Measurements from ENCODE around the gene GRID1. TPM values are rescaled to one million over a fixed set of nuclear protein-coding genes. Genes with fewer than 3 reads are reported as not detected.

The GRID1 gene
- total RNA-seq, 1 experiment from 2014 or later = 5.6 TPM

DNA sequence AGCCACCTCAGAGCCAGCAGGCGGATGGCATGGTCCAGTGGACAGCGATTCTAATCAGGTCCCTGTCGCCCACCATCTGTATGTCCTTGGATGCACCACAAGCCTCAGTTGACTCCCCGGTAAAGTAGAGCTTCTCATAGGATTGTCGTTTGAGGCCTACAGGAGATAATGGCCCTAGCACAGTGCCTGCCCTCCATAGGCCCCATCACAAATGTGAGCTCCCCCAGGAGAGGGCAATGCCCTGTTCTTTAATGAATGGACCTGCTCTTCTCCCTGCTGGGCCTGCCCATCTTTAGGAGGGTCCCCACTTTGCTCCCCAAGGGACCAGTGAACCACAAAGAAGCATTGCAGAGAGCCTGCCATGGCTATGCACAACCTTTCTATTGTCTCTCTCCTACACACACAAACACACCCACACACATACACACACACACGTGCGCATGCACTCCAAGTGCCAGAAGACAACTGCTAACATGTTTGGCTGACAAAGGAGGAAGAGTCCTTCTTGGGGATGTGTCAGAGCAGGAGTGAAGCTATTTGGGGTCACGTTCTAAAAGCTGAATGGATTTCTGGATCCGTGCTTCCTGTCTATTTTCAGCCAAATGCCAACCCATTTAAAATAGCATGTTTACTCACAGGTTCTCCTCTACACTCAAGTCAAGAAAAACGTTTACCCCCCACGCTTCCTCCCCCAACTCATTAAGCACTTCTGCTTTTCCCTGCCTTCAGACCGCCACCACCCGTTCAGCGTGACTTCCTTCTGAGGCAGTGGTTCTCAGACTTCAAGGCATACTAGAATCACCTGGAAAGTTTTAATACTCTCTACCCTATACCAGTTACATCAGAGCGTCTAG lies 196.1 kb downstream of the GRID1 start:
- H3K4me3 ChIP-seq (replicated peaks in 1 of 2; ENCODE audit: low read depth in 1 of 2, low read length in 2 of 2) = no peak overlapping the region
- RAD21 ChIA-PET (ENCODE audit: low non-redundant PET in 1 of 2, low total read pairs in 2 of 2, uncharacterized antibody in 2 of 2, unreplicated experiment in 2 of 2) = no interaction called here
- TF ChIP-seq EGR1 (IDR thresholded peaks at IDR 0.05; ENCODE audit: low read depth) = no peak
- no peak for TF ChIP-seq TCF7L2 (IDR thresholded peaks at IDR 0.05; ENCODE audit: borderline replicate concordance, extremely low read depth, insufficient read depth, insufficient read length)
- TF ChIP-seq, protein P1, sequence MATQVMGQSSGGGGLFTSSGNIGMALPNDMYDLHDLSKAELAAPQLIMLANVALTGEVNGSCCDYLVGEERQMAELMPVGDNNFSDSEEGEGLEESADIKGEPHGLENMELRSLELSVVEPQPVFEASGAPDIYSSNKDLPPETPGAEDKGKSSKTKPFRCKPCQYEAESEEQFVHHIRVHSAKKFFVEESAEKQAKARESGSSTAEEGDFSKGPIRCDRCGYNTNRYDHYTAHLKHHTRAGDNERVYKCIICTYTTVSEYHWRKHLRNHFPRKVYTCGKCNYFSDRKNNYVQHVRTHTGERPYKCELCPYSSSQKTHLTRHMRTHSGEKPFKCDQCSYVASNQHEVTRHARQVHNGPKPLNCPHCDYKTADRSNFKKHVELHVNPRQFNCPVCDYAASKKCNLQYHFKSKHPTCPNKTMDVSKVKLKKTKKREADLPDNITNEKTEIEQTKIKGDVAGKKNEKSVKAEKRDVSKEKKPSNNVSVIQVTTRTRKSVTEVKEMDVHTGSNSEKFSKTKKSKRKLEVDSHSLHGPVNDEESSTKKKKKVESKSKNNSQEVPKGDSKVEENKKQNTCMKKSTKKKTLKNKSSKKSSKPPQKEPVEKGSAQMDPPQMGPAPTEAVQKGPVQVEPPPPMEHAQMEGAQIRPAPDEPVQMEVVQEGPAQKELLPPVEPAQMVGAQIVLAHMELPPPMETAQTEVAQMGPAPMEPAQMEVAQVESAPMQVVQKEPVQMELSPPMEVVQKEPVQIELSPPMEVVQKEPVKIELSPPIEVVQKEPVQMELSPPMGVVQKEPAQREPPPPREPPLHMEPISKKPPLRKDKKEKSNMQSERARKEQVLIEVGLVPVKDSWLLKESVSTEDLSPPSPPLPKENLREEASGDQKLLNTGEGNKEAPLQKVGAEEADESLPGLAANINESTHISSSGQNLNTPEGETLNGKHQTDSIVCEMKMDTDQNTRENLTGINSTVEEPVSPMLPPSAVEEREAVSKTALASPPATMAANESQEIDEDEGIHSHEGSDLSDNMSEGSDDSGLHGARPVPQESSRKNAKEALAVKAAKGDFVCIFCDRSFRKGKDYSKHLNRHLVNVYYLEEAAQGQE (IDR thresholded peaks at IDR 0.05; ENCODE audit: low read depth) = no peak
- no peak for TF ChIP-seq EZH2phosphoT487 (IDR thresholded peaks at IDR 0.05; ENCODE audit: borderline replicate concordance)
- no peak for TF ChIP-seq SIN3A (IDR thresholded peaks at IDR 0.05; ENCODE audit: low read depth)
- TF ChIP-seq EZH2 (IDR thresholded peaks at IDR 0.05) = no peak
- TF ChIP-seq ZFX (IDR thresholded peaks at IDR 0.05) = no peak
- no peaks in the 10 kb centered on the region for H4K20me1 ChIP-seq (ENCODE audit: insufficient read depth)
- no peaks in the 10 kb centered on the region for H3K79me2 ChIP-seq (ENCODE audit: insufficient read depth, low read length)
- H3K27me3 ChIP-seq (ENCODE audit: insufficient read depth, low read length) = no peaks in the 10 kb centered on the region
- intact Hi-C loops (cut with micrococcal nuclease) = no loop called here
- H3K9ac ChIP-seq (ENCODE audit: low read length) = no peak overlapping the region
- no peak overlapping the region for H2AFZ ChIP-seq (ENCODE audit: low read depth, low read length, poor library complexity, severe bottlenecking)
- no peak for DNase-seq (ENCODE audit: low read depth, low spot score)
- no peaks in the 10 kb centered on the region for H3K36me3 ChIP-seq (ENCODE audit: control insufficient read depth in 1 of 2, insufficient read depth in 2 of 2, low read length in 2 of 2)
- no peak overlapping the region for H3K4me2 ChIP-seq (ENCODE audit: low read length)
- ATAC-seq = no peak
- H3K27ac ChIP-seq (ENCODE audit: low read depth, low read length) = no peak overlapping the region
- no TSS peak for BruUV-seq (replicated peaks)
- H3K9me3 ChIP-seq (ENCODE audit: control insufficient read depth in 1 of 2, insufficient read depth in 1 of 2, low read depth in 1 of 2, low read length in 2 of 2) = no peaks in the 10 kb centered on the region
- POLR2A ChIA-PET = no interaction called here
- H3K9me2 ChIP-seq (ENCODE audit: insufficient read depth) = no peaks in the 10 kb centered on the region
- H3K4me1 ChIP-seq (ENCODE audit: control insufficient read depth in 1 of 2, insufficient read depth in 2 of 2, low read length in 2 of 2) = peaks cover 0 to 10% of the 10 kb centered on the region in 2 experiments; a peak in 1 of 4 replicates
- CTCF ChIA-PET = no interaction called here

Data from HCT116 (cell line).